Thymus (tissue), 14 donors: ENCODE results near the gene SARS2. TPM values are rescaled to one million over a fixed set of nuclear protein-coding genes. Genes with fewer than 3 reads are reported as not detected.
A peak's percentile ranks its signal among the peaks of the same experiment; 100 is the strongest.

Experiments
- DNase-seq, 9 donors: peaks; one replicate each; pipeline ENCODE4 v3.0.0-alpha.2; 2013; ENCODE audit warnings: low spot score in 9 of 9, low read depth in 6 of 9, missing footprints in 1 of 9
- H3K27ac ChIP-seq, 2 donors: one replicate each; pipeline ENCODE4 v1.5.1; 2013; ENCODE audit warnings: control low read depth in 1 of 2, low read depth in 1 of 2, low read length in 1 of 2, mild to moderate bottlenecking in 1 of 2, moderate library complexity in 1 of 2
- H3K27me3 ChIP-seq, 2 donors: one replicate each; pipeline ENCODE4 v1.5.1; 2013; ENCODE audit warnings: low read length in 1 of 2; ENCODE audit not compliant: control insufficient read depth in 2 of 2, insufficient read depth in 1 of 2
- H3K36me3 ChIP-seq, 2 donors: one replicate each; pipeline ENCODE4 v1.5.1; 2013; ENCODE audit warnings: low read length in 1 of 2, mild to moderate bottlenecking in 1 of 2, moderate library complexity in 1 of 2; ENCODE audit not compliant: control insufficient read depth in 2 of 2, insufficient read depth in 2 of 2
- H3K4me1 ChIP-seq, 2 donors: one replicate each; pipeline ENCODE4 v1.5.1; 2013; ENCODE audit warnings: low read length in 2 of 2; ENCODE audit not compliant: control insufficient read depth in 2 of 2, insufficient read depth in 2 of 2
- H3K4me3 ChIP-seq, 2 donors: one replicate each; pipeline ENCODE4 v1.5.1; 2013; ENCODE audit warnings: low read length in 2 of 2, control low read depth in 1 of 2, mild to moderate bottlenecking in 1 of 2
- H3K9me3 ChIP-seq, 2 donors: one replicate each; pipeline ENCODE4 v1.5.1; 2013; ENCODE audit warnings: low read length in 1 of 2, mild to moderate bottlenecking in 1 of 2; ENCODE audit not compliant: control insufficient read depth in 2 of 2, insufficient read depth in 1 of 2
- WGBS: extraction: QIAGEN DNeasy Blood & Tissue Kit; methylation state at CpG from one replicate; pipeline ENCODE4 v1.1.7; 2013; 5-methylcytosine and 5-hydroxymethylcytosine counted together
- long read RNA-seq, 10 donors: transcript quantifications; one replicate each; lab custom pipeline, GENCODE V29; 2026
- polyA plus RNA-seq: library from polyadenylated mRNA; stranded (reverse); fragments of 200-250 nt; gene quantifications from one replicate; pipeline ENCODE4 v1.2.3, GENCODE V29; 2013
- total RNA-seq: library from RNA; stranded (reverse); fragments of 120-200 nt; gene quantifications from one replicate; pipeline ENCODE4 v1.2.4, GENCODE V29; 2013
- donor health status: healthy.

Gene SARS2, protein sequence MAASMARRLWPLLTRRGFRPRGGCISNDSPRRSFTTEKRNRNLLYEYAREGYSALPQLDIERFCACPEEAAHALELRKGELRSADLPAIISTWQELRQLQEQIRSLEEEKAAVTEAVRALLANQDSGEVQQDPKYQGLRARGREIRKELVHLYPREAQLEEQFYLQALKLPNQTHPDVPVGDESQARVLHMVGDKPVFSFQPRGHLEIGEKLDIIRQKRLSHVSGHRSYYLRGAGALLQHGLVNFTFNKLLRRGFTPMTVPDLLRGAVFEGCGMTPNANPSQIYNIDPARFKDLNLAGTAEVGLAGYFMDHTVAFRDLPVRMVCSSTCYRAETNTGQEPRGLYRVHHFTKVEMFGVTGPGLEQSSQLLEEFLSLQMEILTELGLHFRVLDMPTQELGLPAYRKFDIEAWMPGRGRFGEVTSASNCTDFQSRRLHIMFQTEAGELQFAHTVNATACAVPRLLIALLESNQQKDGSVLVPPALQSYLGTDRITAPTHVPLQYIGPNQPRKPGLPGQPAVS
- total RNA-seq = 15.0 TPM
- polyA plus RNA-seq = 30.9 TPM
- long read RNA-seq, donor 1 = 0 reads
- long read RNA-seq, donor 2, partial matches to known transcripts = 0 of 4 reads
- long read RNA-seq, donor 2, other reads (novel, unspliced or antisense) = 0 of 4 reads
- long read RNA-seq, donor 3, transcript SARS2-201 (16 exons, 2,057 nt) = major isoform, 9 of 9 reads
- long read RNA-seq, donor 3, partial matches to known transcripts = 0 of 9 reads
- long read RNA-seq, donor 3, other reads (novel, unspliced or antisense) = 0 of 9 reads
- long read RNA-seq, donor 4, partial matches to known transcripts = 0 of 2 reads
- long read RNA-seq, donor 4, other reads (novel, unspliced or antisense) = 0 of 2 reads
- long read RNA-seq, donor 5, transcript SARS2-201 (16 exons, 2,057 nt) = major isoform, 6 of 6 reads
- long read RNA-seq, donor 5, partial matches to known transcripts = 0 of 6 reads
- long read RNA-seq, donor 5, other reads (novel, unspliced or antisense) = 0 of 6 reads
- long read RNA-seq, donor 6, partial matches to known transcripts = 0 of 3 reads
- long read RNA-seq, donor 6, other reads (novel, unspliced or antisense) = 0 of 3 reads
- long read RNA-seq, donor 7, partial matches to known transcripts = 0 of 1 reads
- long read RNA-seq, donor 7, other reads (novel, unspliced or antisense) = 0 of 1 reads
- long read RNA-seq, donor 8, partial matches to known transcripts = 0 of 2 reads
- long read RNA-seq, donor 8, other reads (novel, unspliced or antisense) = 0 of 2 reads
- long read RNA-seq, donor 9, partial matches to known transcripts = 0 of 3 reads
- long read RNA-seq, donor 9, other reads (novel, unspliced or antisense) = 0 of 3 reads
- long read RNA-seq, donor 10, partial matches to known transcripts = 0 of 1 reads
- long read RNA-seq, donor 10, other reads (novel, unspliced or antisense) = 0 of 1 reads

DNA sequence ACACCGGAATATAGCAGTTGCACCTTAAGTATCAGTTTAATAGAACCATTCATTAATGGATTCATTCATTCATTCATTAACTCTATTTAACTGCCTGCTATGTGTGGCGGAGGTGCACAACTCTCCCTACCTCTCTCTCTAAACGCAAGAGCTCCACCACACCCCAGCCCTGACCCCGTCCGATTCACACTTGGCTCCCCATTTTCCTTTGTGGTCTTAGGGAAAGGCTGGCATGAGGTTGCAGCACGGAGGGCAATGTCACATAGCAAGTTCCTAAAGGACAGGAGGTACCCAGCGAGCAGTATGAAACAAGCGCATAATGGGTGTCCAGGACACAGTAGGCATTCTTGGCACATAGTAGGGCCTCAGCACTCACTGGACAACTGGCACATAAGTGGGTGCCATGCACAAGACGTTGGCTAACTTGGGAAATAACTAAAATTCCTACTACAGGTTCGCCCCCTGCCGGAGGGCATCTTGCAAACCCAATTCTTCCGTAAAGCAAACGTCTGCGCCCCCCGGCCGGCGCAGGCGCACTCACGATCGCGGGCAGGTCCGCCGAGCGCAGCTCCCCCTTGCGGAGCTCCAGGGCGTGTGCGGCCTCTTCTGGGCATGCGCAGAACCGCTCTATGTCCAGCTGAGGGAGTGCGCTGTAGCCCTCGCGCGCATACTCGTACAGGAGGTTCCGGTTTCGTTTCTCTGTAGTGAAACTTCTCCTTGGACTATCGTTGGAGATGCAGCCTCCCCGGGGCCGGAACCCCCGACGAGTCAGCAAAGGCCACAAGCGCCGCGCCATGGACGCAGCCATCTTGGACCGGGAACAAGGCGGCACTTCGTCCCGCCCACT is at the start of gene SARS2:
Gene SARS2 (minus strand): TSS at position 835 of the 847 bp plus-strand sequence. CDS start 27 bp downstream, at position 808.
- DNase-seq = peak in 8 of 9 donors; percentile 87 to 96 (median 90)
- no peaks in the 10 kb centered on the region for H3K27me3 ChIP-seq
- peaks cover 0 to 8% of the 10 kb centered on the region in 2 donors for H3K9me3 ChIP-seq
- peaks cover 15 to 16% of the 10 kb centered on the region in 2 donors for H3K36me3 ChIP-seq
- 5% methylated on average over 49 of the region's 49 CpGs for WGBS
- H3K4me1 ChIP-seq = peaks cover 6 to 18% of the 10 kb centered on the region in 2 donors
- peak within 1 kb of the TSS; percentile 93 to 95 for H3K27ac ChIP-seq
- H3K4me3 ChIP-seq = peak within 1 kb of the TSS; percentile 79 to 96

GRCh38 chr19:38979812-38980211 is 49.2 kb upstream of the SARS2 start:
- Histone ChIP-seq H3K4me3 (no peak overlapping the region), H3K27me3 (peaks cover 15 to 19% of the 10 kb centered on the region in 2 donors), H3K9me3 (peaks cover 0 to 10% of the 10 kb centered on the region in 2 donors), H3K27ac (no peak overlapping the region), H3K36me3 (no peaks in the 10 kb centered on the region), H3K4me1 (peaks cover 0 to 4% of the 10 kb centered on the region in 2 donors)
- WGBS = 90% methylated on average over 5 of the region's 5 CpGs
- DNase-seq = no peak

DNA sequence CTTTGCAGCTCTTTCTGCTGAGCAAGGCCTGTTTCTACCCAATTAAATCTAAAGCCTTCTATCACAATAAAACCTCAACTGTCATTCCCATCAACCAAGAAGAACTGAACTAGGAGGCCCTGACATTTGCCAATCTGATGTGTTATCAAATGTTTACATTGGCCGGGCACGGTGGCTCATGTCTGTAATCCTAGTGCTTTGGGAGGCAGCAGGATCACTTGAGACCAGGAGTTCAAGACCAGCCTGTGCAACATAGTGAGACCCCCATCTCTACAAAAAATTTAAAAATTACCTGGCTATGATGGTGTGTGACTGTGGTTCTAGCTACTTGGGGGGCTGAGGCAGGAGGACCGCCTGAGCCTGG is 47.7 kb upstream of the SARS2 start:
- no peak overlapping the region for H3K27ac ChIP-seq
- H3K27me3 ChIP-seq = peaks cover 20 to 29% of the 10 kb centered on the region in 2 donors
- peaks cover 0 to 10% of the 10 kb centered on the region in 2 donors for H3K9me3 ChIP-seq
- no peaks in the 10 kb centered on the region for H3K36me3 ChIP-seq
- no peak for DNase-seq
- 94% methylated on average over 3 of the region's 3 CpGs for whole genome bisulfite sequencing
- no peak overlapping the region for H3K4me3 ChIP-seq
- H3K4me1 ChIP-seq = peaks cover 0 to 4% of the 10 kb centered on the region in 2 donors

GRCh38 chr19:38977445-38978325 is 47.1 kb upstream of the SARS2 start:
- no peak overlapping the region for H3K4me3 ChIP-seq
- H3K4me1 ChIP-seq = peaks cover 0 to 4% of the 10 kb centered on the region in 2 donors
- no peak for DNase-seq
- H3K9me3 ChIP-seq = peaks cover 0 to 10% of the 10 kb centered on the region in 2 donors
- H3K27me3 ChIP-seq = peaks cover 20 to 29% of the 10 kb centered on the region in 2 donors
- 74% methylated on average over 15 of the region's 15 CpGs for WGBS
- H3K36me3 ChIP-seq = no peaks in the 10 kb centered on the region
- H3K27ac ChIP-seq = no peak overlapping the region

GRCh38 chr19:38975861-38976271 is 45.3 kb upstream of the SARS2 start:
- Histone ChIP-seq H3K27me3 (peaks cover 20 to 29% of the 10 kb centered on the region in 2 donors), H3K36me3 (no peaks in the 10 kb centered on the region), H3K4me3 (peak overlapping the region in 1 of 2 donors; percentile 33), H3K4me1 (peaks cover 0 to 4% of the 10 kb centered on the region in 2 donors), H3K27ac (no peak overlapping the region), H3K9me3 (peaks cover 0 to 6% of the 10 kb centered on the region in 2 donors)
- DNase-seq = no peak
- WGBS = 33% methylated on average over 20 of the region's 22 CpGs

DNA sequence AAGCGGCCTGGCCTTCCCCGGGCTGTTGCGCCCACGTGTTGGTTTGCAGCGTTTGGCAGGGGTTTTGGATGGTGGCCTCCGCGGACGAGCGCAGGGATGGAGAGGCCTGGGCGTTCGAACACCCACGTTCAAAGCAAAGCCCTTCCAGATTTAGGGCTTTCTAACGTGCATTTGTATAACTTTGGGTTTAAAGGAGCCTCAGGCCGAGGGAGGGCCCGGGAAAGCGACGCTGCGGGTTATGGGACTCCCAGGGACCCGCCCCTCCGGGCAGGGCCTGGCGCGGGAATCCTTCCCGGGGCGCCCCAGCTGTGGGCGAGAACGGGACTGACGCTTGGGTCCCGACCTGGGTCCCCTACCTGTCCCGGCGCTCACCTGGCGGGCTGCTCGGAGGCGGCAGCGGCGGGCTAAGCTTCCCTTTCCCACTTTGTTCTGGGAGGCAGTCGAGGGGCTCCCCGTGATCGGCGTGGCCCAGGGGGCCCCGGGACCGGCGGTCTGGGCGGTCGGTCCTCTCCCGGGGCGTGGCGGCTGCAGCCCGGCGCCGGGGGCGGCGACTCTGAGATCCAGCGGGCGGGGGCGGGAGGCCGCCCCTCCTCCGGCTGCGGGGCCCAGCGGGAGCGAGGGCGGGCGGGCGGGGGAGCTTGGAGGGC is 44.8 kb upstream of the SARS2 start, which contains the start of gene FBXO17:
Gene FBXO17 (minus strand): TSS at position 529 of the 647 bp plus-strand sequence. CDS start 25,423 bp downstream, outside the sequence.
- Histone ChIP-seq H3K27ac (peak within 1 kb of the TSS in 1 of 2 donors; percentile 43), H3K4me1 (peaks cover 0 to 4% of the 10 kb centered on the region in 2 donors), H3K4me3 (peak within 1 kb of the TSS; percentile 29 to 33), H3K36me3 (no peaks in the 10 kb centered on the region), H3K27me3 (peaks cover 20 to 29% of the 10 kb centered on the region in 2 donors), H3K9me3 (peaks cover 0 to under 1% of the 10 kb centered on the region in 2 donors)
- WGBS = 14% methylated on average over 63 of the region's 63 CpGs
- no peak for DNase-seq
